Lower leg skin (tissue), 4 donors: ENCODE measurements around the gene GPALPP1. TPM values are rescaled to one million over a fixed set of nuclear protein-coding genes. Genes with fewer than 3 reads are reported as not detected.
"Not testable (repeated sequence)": the region's sequence is repeated elsewhere in the genome, so short reads cannot be mapped to it uniquely, and the experiment has no call there.

Experiments used
- DNase-seq, 2 donors: peaks; one replicate each; pipeline ENCODE4 v3.0.0-alpha.2; 2019; ENCODE audit warnings: low spot score in 2 of 2
- H3K4me3 ChIP-seq: fragments of 200-600 bp; sonication (generic); 2 replicates; pipeline ENCODE4 v1.5.1; 2017; ENCODE audit warnings: mild to moderate bottlenecking, low read depth; ENCODE audit not compliant: poor library complexity, severe bottlenecking
- CTCF ChIP-seq, 3 donors: fragments of 450-650 bp; IDR thresholded peaks; one replicate each; pipeline ENCODE4 v1.5.1; 2016; ENCODE audit warnings: antibody characterized with exemption in 3 of 3, mild to moderate bottlenecking in 3 of 3, moderate library complexity in 2 of 3
- POLR2A ChIP-seq, 2 donors: fragments of 450-650 bp; IDR thresholded peaks; one replicate each; pipeline ENCODE4 v1.6.1; 2016 to 2017; ENCODE audit warnings: antibody characterized with exemption in 2 of 2, mild to moderate bottlenecking in 1 of 2, moderate library complexity in 1 of 2
- WGBS, 2 donors: methylation state at CpG; one replicate each; pipeline ENCODE4 v1.1.5; 2018; 5-methylcytosine and 5-hydroxymethylcytosine counted together
- intact Hi-C: fragments of 100-400 bp; cut with DNase I; formaldehyde crosslinking; loops from one replicate; pipeline ENCODE4 v1.15.0; 2023; ENCODE audit warnings: low total_unique reads
- total RNA-seq, 4 donors: library from RNA; depleted of rRNA; stranded (reverse); fragments of >200 nt; gene quantifications; one replicate each; pipeline ENCODE4 v1.1.0, GENCODE V29; 2016

The GPALPP1 gene
- total RNA-seq, 4 donors from 2014 or later = 18.3 to 29.6 (median 19.9) TPM

DNA sequence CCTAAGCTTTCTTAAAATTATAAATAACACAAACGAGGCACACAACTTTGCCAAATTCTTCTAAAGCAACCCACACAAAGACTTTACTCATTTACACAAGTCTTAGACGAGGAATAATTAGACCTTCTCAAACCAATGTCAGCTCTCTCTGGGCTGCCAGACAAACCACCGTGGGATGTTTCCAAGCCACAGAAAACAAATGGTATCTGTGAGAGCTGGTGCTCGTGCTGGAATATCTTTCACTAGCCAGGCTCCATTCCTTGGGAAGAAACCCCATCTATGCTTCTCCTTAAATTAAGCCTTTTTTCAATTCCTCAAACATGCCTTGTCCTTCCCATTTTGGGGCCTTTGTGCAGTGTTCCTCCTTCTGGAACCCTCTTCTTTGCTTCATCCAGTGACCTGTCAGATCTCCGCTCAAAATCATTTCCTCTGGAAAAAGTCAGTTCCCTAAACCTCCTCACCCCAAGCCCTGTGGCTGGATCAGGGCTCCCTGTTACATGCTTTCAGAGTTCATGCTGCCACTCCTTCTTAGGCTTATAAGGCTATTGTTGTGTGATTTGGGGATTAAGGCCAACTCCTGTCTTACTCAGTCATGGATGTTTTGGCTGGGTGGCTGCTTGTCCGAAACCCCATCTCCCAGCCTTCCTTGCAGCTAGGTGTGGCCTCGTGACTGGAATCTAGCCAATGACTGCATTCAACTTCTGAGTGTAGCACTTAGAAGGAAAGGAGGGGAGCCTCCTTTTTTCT is 66.7 kb downstream of the GPALPP1 start:
- TF ChIP-seq POLR2A (IDR thresholded peaks at IDR 0.05) = no peak
- peak in 1 of 2 donors; percentile 31 for DNase-seq
- H3K4me3 ChIP-seq = no peak overlapping the region
- 24% methylated on average over 7 of the region's 7 CpGs for WGBS, 2 donors
- intact Hi-C loops = loop anchor here (10.0 kb wide), 1 partner anchor 219 kb away; no protein-coding TSS in a partner anchor

GRCh38 chr13:45060062-45060461 is 70.7 kb downstream of the GPALPP1 start:
- no peak for DNase-seq
- WGBS, 2 donors = 86 to 88% methylated on average over 3 of the region's 3 CpGs
- intact Hi-C loops = no loop called here
- H3K4me3 ChIP-seq = no peak overlapping the region
- TF ChIP-seq POLR2A (IDR thresholded peaks at IDR 0.05) (no peak), CTCF (IDR thresholded peaks at IDR 0.05) (no peak)

DNA sequence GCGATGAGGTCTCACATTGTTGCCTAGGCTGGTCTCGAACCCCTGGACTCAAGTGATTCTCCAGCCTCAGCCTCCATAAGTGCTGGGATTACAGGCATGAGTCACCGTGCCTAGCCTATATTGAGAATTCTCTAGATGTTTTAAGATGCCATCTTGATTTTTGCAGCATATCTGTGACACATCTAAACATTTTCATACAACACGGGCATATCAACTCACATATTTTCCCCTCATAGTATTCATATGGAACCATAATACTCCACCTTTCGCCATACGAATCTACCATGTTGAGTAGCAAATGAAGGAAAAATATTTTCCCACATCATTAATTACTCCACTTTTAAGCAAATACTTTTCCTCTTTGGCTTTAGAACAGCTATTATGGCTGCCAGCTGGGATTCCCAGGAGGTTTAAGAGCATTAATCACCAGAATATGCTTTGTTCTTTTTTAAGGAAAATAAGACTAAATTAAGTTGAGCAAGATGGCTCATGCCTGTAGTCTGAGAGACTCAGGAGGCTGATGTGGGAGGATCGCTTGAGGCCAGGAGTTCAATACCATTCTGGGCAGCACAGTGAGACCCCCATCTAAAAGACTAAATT is 74.0 kb downstream of the GPALPP1 start:
- 66 to 71% methylated on average over 7 of the region's 7 CpGs for WGBS, 2 donors
- intact Hi-C loops = no loop called here
- H3K4me3 ChIP-seq = no peak overlapping the region
- no peak for DNase-seq
- TF ChIP-seq POLR2A (IDR thresholded peaks at IDR 0.05) (no peak), CTCF (IDR thresholded peaks at IDR 0.05) (no peak)

DNA sequence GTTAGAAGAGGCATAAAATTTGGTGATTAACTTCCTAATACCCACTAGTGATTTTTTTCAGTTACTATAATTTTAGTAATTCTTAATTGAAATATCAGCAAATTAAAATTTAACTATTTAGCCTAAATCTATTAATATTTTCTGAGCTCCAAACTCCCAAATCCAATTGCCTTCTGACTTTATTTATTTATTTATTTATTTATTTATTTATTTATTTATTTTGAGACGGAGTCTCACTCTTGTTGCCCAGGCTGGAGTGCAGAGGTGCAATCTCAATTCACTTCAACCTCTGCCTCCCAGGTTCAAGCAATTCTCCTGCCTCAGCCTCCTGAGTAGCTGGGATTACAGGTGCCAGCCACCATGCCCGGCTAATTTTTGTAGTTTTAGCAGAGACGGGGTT is 74.6 kb downstream of the GPALPP1 start:
- DNase-seq, H3K4me3 ChIP-seq, intact Hi-C loops: not testable (repeated sequence)
- WGBS, 2 donors = 91% methylated on average over 3 of the region's 3 CpGs

GRCh38 chr13:45064889-45065288 is 75.6 kb downstream of the GPALPP1 start:
- intact Hi-C loops = no loop called here
- DNase-seq = no peak
- TF ChIP-seq POLR2A (IDR thresholded peaks at IDR 0.05) = no peak
- no peak for TF ChIP-seq CTCF (IDR thresholded peaks at IDR 0.05)
- no peak overlapping the region for H3K4me3 ChIP-seq
- WGBS, 2 donors = 92 to 94% methylated on average over 6 of the region's 6 CpGs

GRCh38 chr13:45068036-45069001 is 79.0 kb downstream of the GPALPP1 start:
- 76 to 78% methylated on average over 5 of the region's 5 CpGs for WGBS, 2 donors
- intact Hi-C loops = no loop called here
- TF ChIP-seq POLR2A (IDR thresholded peaks at IDR 0.05) (no peak), CTCF (IDR thresholded peaks at IDR 0.05) (no peak)
- no peak for DNase-seq
- H3K4me3 ChIP-seq = no peak overlapping the region
